ENCODE measurements around the gene ANKS3.
"Not testable (repeated sequence)": the region's sequence is repeated elsewhere in the genome, so short reads cannot be mapped to it uniquely, and the experiment has no call there.

Gene ANKS3

GRCh38 chr16:4650443-4651074, 83.5 kb downstream of the ANKS3 start:
- peak; percentile 69 for TF ChIP-seq CTCF (IDR thresholded peaks at IDR 0.05; ENCODE audit: low read depth, low read length)
- not testable (repeated sequence) for H3K4me3 ChIP-seq (ENCODE audit: low read depth, low read length)

- no peak overlapping the region for H3K4me3 ChIP-seq (ENCODE audit: low read depth, low read length)
- no peak for TF ChIP-seq CTCF (IDR thresholded peaks at IDR 0.05; ENCODE audit: low read depth, low read length)
Observed at GRCh38 chr16:4649744-4650442, 84.2 kb downstream of the ANKS3 start.

- TF ChIP-seq CTCF (IDR thresholded peaks at IDR 0.05; ENCODE audit: low read depth, low read length) = no peak
- no peak overlapping the region for H3K4me3 ChIP-seq (ENCODE audit: low read depth, low read length)
Observed at GRCh38 chr16:4648917-4649316, 85.2 kb downstream of the ANKS3 start.

- TF ChIP-seq CTCF (IDR thresholded peaks at IDR 0.05; ENCODE audit: low read depth, low read length) = no peak
Observed at GRCh38 chr16:4647644-4647980, 86.5 kb downstream of the ANKS3 start.

GRCh38 chr16:4646773-4647643, 87.1 kb downstream of the ANKS3 start:
- TF ChIP-seq CTCF (IDR thresholded peaks at IDR 0.05; ENCODE audit: low read depth, low read length) = no peak
- H3K4me3 ChIP-seq (ENCODE audit: low read depth, low read length) = no peak overlapping the region

More at GRCh38 chr16:4647644-4647980, 86.5 kb downstream of the ANKS3 start:
- H3K4me3 ChIP-seq (ENCODE audit: low read depth, low read length) = no peak overlapping the region
